Left lobe of liver (tissue), 1 donor: ENCODE results near the gene SPATS2L. TPM values are rescaled to one million over a fixed set of nuclear protein-coding genes. Genes with fewer than 3 reads are reported as not detected.

Experiments
- total RNA-seq: library from RNA; stranded (reverse); gene quantifications from one replicate; pipeline ENCODE4 v1.2.1, GENCODE V29; 2021
- donor health status: DM: no; HTN: yes; CAD: no.

Gene SPATS2L
- total RNA-seq, 1 donor from 2014 or later = 66.8 TPM

Other genes starting within 250 kb of the SPATS2L start
- 8.9 TPM for gene KCTD18, start 203.4 kb downstream of the SPATS2L start, total RNA-seq
- gene SGO2, start 219.5 kb downstream of the SPATS2L start, total RNA-seq = 0.50 TPM